H1 (cell line): Measurements from ENCODE around the gene MAGEB4. TPM values are rescaled to one million over a fixed set of nuclear protein-coding genes. Genes with fewer than 3 reads are reported as not detected.

Source experiments
- CHD7 ChIP-seq: fragments of 300-600 bp; sonication (generic); IDR thresholded peaks from 2 replicates; pipeline ENCODE4 v1.7.1; 2012; ENCODE audit warnings: low read length, moderate library complexity, mild to moderate bottlenecking, inconsistent platforms; ENCODE audit not compliant: insufficient replicate concordance
- GABPA ChIP-seq: IDR thresholded peaks from 2 replicates; pipeline ENCODE4 v1.6.1; 2011; ENCODE audit warnings: mild to moderate bottlenecking, low read length, moderate library complexity, borderline replicate concordance; ENCODE audit not compliant: insufficient read depth
- GTF2F1 ChIP-seq: IDR thresholded peaks from 2 replicates; pipeline ENCODE4 v1.6.1; 2012; ENCODE audit warnings: low read depth, low read length, improper control_type of control experiment, borderline replicate concordance
- POU5F1 ChIP-seq: IDR thresholded peaks from 2 replicates; pipeline ENCODE4 v1.6.1; 2011; ENCODE audit warnings: low read depth, mild to moderate bottlenecking, low read length, moderate library complexity
- RBBP5 ChIP-seq: IDR thresholded peaks from 2 replicates; pipeline ENCODE4 v1.7.1; 2012; ENCODE audit warnings: low read depth, mild to moderate bottlenecking, inconsistent platforms, low read length, moderate library complexity, borderline replicate concordance
- SRF ChIP-seq: IDR thresholded peaks from 2 replicates; pipeline ENCODE4 v1.6.1; 2011; ENCODE audit warnings: mild to moderate bottlenecking, low read depth, low read length, moderate library complexity
- TEAD4 ChIP-seq: IDR thresholded peaks from 2 replicates; pipeline ENCODE4 v1.6.1; 2012; ENCODE audit warnings: low read depth, low read length, inconsistent platforms, mixed read lengths
- polyA plus RNA-seq, 7 experiments: library from polyadenylated mRNA; depleted of rRNA in 3 of 7; stranded (reverse) in 5 of 7; unstranded in 2 of 7; fragments of >200 nt in 5 of 7; fragments of 200-250 nt in 2 of 7; gene quantifications; 1 replicate in 5 of 7; 2 replicates in 1 of 7; 4 replicates in 1 of 7; pipeline versions ENCODE4 v1.2.1 to v1.2.3, GENCODE V29; 2011 to 2013; ENCODE audit warnings: missing spikeins in 2 of 7, mixed read lengths in 2 of 7
- total RNA-seq: library from RNA; stranded (reverse); fragmentation: NEBNext Ultra II Directional; extraction: Animal tissue kit (Norgen Biotek cat#: 25700); gene quantifications from 2 replicates; pipeline ENCODE4 v1.2.1, GENCODE V29; 2021

MAGEB4 gene
- total and polyA plus RNA-seq, 2 of the 8 experiments (the other 6 are each of a cell fraction or from before 2014, with no cell fraction given), result not detected

- TF ChIP-seq TEAD4, result no peak
- no peak for TF ChIP-seq SRF
- TF ChIP-seq RBBP5, result no peak
- no peak for TF ChIP-seq GTF2F1
- TF ChIP-seq CHD7, result no peak
- TF ChIP-seq POU5F1, result no peak
- TF ChIP-seq GABPA, result no peak
Observed at GRCh38 chrX:30212172-30212571, 29.6 kb upstream of the MAGEB4 start (continued).
